GM12864 (cell line): Measurements from ENCODE around the gene CLPSL1.
"Not testable (repeated sequence)": the region's sequence is repeated elsewhere in the genome, so short reads cannot be mapped to it uniquely, and the experiment has no call there.

Experiments used
- DNase-seq: peaks from one replicate; pipeline ENCODE4 v3.0.0-alpha.2; 2011; ENCODE audit warnings: low read depth
- H3K4me3 ChIP-seq: 2 replicates; pipeline ENCODE4 v1.5.1; 2011; ENCODE audit warnings: mild to moderate bottlenecking, low read depth, low read length, control low read depth
- CTCF ChIP-seq: IDR thresholded peaks from 2 replicates; pipeline ENCODE4 v1.5.1; 2011; ENCODE audit warnings: low read depth, mild to moderate bottlenecking, moderate library complexity, low read length, control low read depth, inconsistent platforms; ENCODE audit errors: missing control alignments

Gene CLPSL1

GRCh38 chr6:35780719-35781118 lies at the start of gene CLPSL1:
TSS of gene CLPSL1 (plus strand) at chr6:35781019. CDS start at chr6:35781111, 92 bp downstream.
- no peak within 1 kb of the TSS for H3K4me3 ChIP-seq
- no peak for TF ChIP-seq CTCF
- no peak for DNase-seq

GRCh38 chr6:35731414-35731735 lies 49.4 kb upstream of the CLPSL1 start:
- no peak for TF ChIP-seq CTCF
- H3K4me3 ChIP-seq = peak overlapping the region; percentile 71
- DNase-seq = peak; percentile 45

GRCh38 chr6:35731736-35732532 lies 48.9 kb upstream of the CLPSL1 start:
- peak overlapping the region; percentile 71 for H3K4me3 ChIP-seq
- TF ChIP-seq CTCF = no peak
- peak; percentile 59 for DNase-seq

- no peak for DNase-seq
- no peak for TF ChIP-seq CTCF
These were observed 47.2 kb upstream of the CLPSL1 start for GRCh38 chr6:35733633-35734032.

GRCh38 chr6:35734319-35734718 lies 46.5 kb upstream of the CLPSL1 start:
- H3K4me3 ChIP-seq, DNase-seq: not testable (repeated sequence)

More at GRCh38 chr6:35733633-35734032, 47.2 kb upstream of the CLPSL1 start:
- no peak overlapping the region for H3K4me3 ChIP-seq

GRCh38 chr6:35735452-35735851 lies 45.4 kb upstream of the CLPSL1 start:
- DNase-seq = no peak
- H3K4me3 ChIP-seq = no peak overlapping the region
- TF ChIP-seq CTCF = no peak

- TF ChIP-seq CTCF = peak; percentile 93
- DNase-seq = no peak
- H3K4me3 ChIP-seq = no peak overlapping the region
These were observed 44.4 kb upstream of the CLPSL1 start for GRCh38 chr6:35736253-35736894.
